ENCODE measurements around the gene CRYL1.
A peak's percentile ranks its signal among the peaks of the same experiment; 100 is the strongest.

CRYL1 gene

DNA sequence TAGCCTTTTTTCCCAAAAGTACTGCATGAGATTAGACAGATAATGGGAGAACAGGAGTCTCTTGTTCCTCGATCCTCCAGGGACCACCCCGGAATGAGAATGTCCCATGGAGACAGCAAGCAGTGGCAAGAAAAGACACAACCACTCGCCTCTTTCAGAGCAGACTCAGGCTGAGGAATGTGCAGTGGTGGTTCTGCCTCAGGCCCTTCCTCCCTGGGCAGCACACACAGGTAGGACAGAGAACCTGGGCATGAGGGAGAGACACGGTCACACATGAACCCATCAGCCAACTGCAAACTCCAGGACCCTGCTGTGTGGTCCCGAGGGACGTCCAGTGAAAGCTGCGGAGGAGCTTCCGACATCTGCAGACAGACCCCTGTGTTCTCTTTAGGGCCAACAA is 31.0 kb downstream of the CRYL1 start:
- DNase-seq = no peak

DNA sequence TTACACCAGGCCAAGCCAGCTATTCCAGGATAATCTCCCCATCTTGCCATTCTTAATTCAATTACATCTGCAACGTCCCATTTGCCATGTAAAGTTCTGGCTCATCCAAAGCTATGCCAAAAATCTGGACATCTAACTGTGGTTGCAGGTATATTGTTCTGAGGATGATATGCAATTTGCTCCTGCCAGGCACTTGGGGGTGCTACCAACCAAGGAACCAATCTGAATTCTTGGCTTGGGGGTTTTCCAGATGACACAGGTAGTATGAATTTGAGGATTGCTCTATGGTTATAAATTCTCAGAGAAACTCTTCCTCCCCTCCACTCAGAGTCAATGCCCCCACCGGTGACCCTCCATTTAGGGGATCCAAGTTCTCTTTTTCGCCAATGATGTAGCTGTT is 33.0 kb downstream of the CRYL1 start:
- peak in 1 of 5 donors; percentile 19 for DNase-seq

DNA sequence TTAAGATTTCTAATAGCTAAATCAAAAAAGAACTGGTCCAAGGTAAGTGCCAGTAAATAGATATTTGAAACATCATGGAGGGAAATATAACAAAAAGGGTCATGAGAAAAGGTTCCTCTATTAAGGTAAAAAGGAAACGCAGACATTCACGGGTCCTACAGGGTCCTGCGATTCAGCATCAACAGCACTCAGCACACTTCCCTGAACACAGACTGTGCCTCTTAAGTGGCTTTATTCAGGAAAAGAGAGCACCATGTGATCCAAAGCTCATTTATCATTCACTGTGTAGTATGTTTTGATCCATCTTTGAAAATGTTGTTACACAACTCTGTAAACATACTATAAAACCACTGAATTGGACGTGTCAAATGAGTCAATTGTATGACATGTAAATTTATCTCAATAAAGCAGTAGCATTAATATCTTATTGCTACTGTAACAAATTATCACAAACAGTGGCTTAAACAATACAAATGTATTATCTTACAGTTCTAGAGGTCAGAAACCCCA is 33.7 kb downstream of the CRYL1 start:
- DNase-seq = no peak

DNA sequence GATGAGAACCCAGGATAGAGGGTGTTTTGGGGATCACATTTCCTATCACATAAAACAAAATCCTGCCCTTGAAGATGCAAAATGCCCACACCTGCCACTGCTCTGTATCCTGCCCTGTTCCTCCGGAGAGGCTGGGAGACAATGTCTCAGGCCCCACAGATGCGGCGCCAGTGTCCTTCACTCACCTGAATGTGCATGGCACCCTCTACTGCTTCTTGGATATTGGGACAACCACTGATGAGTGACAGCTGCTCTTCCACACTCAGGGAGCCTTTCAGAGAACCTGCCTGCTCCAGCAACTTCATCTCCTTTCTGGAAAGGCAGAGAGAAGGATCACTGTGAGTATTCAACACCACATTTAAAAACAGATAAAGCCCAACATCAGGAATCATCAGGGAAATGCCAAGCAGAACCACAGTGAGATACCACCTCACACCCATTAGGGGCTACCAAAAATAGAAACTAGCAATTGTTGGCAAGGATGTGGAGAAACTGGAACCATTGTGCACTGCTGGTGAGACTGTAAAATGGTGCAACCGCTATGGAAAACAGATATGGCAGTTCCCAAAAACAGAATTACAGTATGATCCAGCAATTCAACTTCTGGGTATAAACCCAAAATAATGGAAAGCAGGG is 36.4 kb downstream of the CRYL1 start:
- peak in 2 of 5 donors; percentile 37 to 41 for DNase-seq

DNA sequence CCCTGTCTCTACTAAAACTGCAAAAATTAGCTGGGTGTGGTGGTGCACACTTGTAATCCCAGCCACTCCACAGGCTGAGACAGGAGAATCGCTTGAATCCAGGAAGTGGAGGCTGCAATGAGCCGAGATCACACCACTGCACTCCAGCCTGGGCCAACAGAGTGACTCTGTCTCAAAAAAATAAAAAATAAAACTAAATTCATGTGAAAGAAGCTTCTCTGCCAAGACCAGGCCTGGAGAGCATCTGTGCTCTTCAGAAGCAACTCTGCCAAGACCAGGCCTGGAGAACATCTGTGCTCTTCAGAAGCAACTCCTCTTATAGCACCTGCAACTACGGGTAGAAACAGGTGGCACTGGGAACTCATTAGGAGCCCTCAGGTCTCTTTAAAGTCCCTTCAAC is 37.7 kb downstream of the CRYL1 start:
- DNase-seq = no peak

DNA sequence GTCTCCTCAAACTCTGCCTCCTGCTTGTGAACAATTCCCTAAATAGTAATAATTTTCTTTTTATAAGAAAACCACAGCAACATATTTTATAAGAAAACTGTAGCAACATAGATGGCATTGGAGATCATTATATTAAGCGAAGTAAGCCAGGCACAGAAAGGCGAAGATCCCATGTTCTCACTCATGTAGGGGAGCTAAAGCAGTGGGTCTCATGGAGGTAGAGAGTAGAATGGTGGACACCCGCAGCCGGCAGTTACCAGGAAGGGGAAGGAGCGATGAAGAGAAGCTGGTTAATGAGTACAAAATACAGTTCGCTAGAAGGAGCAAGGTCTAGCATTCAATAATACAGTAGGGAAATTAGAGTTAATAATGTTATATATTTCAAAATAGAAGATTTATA is 42.9 kb downstream of the CRYL1 start:
- no peak for DNase-seq

DNA sequence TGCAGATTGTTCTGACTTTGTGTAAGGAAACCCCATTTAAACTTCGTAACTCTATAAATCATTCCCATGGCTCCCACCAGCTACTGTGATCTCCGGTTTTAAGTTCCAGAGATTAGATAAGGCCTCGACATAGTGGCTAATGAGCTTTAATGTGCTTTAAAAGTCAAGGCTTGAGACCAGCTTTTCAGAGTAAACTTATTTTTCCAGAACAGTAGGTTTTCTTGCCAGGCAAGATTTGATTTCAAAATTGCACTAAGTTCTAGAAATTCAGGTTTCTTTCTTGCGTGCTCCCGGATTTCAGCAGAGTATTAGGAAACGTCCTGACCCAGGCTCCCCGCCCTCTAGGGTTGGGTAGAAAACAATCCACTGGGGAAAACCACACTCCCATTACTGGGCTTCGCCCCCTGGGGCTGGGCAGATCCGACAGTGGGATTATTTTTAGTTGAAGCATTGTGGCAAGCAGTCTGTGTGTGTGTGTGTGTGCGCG is 43.3 kb downstream of the CRYL1 start:
- DNase-seq = no peak

DNA sequence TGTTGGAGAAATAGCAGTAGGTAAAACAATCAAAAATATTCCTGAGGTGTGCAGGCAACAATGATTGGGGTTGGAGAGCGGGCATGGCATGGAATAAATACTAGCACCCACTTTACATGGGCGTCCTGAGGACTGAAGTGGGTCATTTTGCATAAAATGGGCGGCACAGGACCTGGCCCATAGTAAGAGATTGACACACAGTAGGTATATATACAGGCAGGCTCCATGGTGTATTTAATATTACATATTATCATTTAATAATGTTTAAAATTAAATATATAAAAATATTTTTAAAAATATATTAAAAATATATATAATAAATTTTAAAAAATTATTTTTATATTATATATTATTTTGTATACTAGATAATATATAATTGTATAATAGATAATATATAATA is 48.3 kb downstream of the CRYL1 start:
- no peak for DNase-seq

DNA sequence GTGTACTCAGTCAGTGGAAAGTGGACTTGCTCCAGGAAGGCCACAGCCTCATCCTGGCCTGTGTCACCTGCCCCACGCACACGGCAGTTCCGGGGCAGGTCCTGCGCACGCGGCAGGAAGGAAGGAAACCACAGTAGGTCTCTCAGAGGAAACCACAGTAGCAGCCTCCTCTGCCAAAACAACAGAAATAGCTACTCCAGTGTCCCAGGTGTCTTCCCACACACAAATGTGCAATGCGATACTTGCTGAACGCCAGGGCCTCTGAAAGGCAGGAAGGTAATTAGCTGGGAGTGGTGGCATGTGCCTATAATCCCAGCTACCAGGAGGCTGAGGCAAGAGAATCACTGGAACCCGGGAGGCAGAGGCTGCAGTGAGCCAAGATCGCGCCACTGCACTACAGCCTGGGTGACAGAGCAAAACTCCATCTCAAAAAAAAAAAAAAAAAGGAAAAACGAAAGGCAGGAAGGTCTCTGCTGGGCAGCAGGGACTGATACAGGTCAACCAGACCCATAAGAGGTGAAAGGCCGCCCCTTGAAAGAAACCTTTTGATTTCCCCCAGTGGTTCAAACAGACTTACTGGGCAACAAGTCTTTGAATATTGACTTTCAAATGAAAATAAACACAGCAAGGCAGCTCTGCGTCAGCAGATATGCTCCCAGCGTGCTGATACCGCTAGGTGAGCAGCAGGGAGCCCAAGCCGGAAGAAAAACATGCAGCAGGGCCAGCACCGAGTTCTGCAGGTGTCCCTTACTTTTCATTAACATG is 49.5 kb downstream of the CRYL1 start:
- peak; percentile 35 to 93 (median 57) for DNase-seq

DNA sequence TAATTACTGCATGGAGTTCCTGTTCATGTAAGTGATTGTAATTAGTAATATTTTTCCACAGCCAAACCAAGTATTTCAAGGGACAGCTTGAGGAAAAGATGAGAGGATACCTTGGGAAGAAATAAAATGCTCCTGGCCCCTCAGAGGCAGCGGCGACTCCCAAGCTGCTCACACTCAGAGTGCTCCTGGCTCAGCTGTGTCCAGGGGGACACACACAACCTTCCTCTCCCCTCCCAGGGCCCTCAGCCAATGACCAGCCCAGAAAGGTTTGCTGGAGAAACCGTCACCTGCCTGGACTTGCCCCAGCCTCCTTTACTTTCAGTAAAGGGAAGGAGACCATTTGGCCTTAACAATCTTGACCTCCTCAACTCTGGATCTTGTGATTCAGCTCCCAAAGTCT is 51.1 kb downstream of the CRYL1 start:
- no peak for DNase-seq

DNA sequence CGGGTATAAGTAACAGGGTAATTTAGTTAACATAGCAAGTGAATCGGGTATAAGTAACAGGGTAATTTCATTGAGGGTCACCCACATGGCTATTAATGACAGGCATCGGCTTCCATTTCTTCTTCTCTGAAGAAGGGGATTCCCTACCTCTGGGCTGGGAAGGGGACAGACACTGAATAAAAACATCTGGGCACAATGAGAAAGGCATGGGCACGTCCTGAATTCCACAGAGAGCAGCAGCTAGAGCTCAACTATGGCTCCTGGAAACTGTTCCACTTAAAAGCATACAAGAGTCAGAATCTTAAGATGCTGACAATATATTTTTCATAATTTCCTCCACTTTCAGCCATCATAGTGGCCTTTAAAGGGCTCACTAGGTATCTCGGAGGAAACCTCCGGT is 51.8 kb downstream of the CRYL1 start:
- no peak for DNase-seq

DNA sequence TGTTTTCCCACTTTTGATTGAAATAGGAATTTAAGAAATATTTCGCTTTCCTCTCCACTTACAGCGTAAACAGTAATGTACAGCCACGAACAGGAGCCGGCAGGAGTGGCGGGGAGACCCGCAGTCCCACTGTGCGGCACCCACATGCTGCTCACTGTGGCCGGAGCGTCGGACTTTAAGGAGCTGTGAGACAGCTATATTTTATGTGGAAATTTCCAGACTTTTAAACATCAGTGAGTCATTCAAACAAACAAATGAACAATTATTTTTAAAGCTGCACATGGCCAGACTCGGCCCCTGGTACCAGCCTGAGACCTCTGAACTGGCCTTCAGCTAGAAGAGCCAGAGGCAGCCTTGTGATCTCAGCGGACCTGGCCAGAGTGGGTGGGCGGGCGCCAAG is 52.5 kb downstream of the CRYL1 start:
- no peak for DNase-seq

DNA sequence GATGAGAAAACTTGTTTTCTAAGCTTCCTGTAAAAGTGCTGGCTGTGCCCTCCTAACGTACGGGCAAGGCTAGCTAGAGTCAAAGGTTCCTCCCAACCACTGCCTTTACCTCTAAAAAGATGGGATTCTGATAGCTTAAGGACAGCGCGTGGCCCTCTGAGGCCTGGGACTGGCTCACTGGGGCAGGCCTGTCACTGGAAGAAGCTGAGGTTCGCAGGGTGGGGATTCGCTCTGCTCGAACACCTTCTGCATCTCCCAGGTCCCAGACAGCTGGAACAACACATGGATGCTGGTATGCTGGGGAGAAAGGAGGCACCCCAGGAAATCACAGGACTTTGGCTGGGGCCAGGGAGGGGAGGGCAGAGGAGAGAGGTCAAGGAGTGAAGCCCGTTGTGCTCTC is 53.1 kb downstream of the CRYL1 start:
- no peak for DNase-seq

DNA sequence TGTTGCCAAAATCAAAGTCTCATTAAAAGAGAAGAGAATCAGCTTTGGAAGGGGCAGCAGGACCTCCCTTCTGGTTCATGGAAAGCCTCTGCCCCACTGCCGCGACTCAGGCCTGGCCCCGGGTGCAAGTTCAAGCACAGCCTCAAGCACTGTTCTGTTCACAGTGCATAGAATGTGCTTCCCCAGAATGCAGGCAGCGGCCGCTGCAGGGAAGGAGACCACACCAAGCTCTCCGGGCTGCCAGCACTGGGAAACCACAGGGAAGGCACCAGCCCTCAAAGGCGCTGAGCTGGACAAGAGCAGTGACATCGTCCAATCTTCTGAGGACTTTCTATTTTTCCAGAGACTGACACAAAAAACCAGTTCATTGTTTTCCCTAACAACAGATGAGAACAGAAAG is 55.5 kb downstream of the CRYL1 start:
- DNase-seq = no peak

DNA sequence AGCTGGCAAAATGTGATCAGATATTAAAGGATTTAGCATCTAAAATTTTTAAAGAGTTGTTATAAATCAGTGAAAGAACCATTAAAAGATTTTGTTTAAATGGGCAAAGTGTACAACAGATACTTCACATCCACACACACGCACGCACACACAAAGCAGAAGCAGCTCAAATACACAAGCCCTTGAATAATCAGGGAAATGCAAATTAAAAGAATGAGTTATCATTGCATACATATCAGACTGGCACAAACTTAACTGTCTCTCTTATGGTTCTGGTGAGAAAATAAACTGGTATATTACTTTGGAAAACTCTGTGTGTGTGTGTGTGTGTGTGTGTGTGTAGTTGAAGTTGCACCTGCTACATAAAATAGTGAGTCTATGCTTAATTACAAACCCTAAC is 59.3 kb downstream of the CRYL1 start:
- DNase-seq = no peak

DNA sequence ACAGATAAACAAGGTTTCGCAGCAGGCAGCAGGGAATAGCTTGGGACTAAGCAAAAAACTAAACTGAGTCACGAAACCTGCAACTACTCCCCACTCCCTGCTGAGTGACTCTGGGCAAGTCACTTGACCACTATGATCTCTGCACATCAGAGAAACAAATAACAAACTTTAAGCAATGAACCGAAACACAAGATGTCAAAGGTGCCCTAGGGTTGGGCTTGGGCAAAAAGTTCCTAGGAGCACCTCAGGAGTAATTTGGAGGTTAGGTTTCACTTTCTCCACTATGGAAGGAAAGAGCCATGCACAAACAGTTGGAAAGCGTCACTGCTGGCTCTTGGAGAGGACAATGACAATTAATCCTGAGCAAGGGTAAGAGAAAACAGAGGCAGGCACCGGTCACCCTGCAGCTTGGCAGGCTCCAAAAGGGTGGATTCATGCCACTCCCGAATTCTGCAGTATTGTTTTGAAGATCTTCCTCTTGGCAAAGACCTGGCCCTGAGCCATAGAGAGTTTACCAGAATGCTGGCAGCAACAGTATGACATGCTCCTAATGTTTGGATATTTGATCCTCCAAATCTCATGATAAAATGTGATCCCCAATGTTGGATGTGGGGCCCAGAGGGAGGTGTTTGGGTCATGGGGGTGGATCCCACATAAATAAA is 60.3 kb downstream of the CRYL1 start:
- no peak for DNase-seq

DNA sequence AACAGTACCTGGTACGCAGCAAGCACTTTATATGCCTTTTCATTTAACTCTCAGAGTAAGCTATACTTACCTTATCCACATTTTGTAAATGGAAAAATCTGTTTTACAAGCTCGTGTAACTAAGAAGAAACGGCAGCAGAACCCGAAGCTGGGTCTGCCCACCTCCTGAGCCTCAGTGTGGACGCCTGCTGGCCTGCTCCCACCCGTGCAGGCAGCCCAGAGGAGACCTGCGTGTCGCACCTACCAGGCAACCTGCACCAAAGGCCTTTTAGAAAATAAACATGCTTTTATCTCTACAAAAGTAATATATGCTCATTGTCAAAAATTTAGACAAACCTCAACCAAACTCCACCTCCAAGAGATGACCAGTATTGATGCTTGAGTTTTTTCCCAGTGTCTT is 62.7 kb downstream of the CRYL1 start:
- no peak for DNase-seq

DNA sequence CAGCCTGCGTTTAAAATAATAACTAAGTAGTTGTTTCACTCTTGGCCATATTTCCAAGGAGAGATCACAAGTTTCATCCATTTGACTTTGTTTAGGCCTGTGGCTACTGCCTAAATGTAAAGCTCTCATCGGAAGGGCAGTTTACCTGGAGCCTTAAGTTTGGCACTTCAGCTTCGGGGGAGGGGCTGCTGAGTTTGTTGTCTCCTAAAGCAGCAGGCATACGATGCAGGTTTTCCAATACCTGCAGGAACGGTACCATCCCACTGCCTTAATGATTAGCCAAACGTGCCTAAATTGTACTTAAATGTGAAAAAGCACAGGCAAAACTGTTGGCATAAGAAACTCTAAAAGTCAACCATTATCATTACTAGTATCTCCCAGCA is 63.1 kb downstream of the CRYL1 start:
- no peak for DNase-seq

DNA sequence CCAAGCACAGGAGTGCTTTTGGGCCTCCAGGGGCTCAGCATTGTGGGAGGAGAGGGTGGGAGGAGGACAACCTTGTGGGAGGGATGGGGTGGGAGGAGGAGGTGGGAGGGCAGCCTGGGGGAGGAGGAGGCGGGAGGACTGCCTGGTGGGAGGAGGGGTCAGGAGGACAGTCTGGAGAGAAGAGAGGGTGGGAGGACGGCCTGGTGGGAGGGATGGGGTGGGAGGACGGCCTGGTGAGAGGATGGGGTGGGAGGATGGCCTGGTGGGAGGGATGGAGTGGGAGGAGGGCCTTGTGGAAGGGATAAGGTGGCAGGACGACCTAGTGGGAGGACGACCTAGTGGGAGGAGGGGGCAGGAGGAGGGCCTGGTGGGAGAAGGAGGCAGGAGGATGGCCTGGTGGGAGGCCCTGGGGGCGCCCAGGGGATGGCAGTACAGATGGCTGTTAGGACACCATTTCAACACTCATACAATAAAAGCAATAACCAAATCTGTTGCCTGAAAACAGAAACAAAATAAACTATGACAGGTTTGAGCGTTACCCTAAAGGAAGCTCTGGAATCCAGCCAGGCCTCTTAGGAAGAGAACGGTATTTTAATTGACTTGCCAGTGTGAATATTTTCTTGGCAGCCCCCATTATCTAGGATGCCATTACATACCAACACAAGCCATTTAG is 63.7 kb downstream of the CRYL1 start:
- DNase-seq = no peak

DNA sequence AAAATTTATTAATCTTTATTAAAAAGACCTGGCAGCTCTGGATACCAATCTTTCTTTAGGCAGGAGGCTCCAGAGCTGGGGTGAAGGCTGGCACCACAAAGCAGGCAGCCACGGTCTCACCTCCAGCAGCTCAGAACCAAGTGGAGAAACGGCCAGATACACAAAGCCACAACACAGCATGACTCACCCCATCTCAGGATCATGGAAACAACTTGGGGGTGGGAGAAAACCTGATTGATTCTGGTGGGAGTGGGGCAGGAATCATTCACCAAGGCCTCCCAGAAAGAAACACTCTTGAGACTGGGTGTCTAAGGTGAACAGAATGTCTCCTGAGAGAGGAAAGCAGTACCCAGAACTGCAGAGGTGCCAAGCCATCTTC is 64.2 kb downstream of the CRYL1 start:
- DNase-seq = no peak

DNA sequence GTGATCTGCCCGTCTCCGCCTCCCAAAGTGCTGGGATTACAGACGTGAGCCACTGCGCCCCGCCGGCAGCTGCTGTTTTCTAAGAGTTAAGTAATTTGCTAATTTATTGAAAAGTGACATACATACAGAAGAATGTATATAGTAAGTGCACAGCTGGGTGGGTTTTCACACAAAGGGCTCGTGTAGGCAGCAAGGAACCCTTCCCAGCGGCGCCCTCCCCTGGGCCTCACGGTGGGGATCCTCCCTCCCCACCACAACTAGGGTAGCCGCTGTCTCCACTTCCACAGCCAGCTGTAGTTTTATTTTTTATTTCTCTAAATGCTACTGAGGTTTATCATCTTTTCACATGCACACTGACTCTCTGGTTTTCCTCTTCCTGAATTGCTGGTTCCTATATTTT is 64.9 kb downstream of the CRYL1 start:
- no peak for DNase-seq

DNA sequence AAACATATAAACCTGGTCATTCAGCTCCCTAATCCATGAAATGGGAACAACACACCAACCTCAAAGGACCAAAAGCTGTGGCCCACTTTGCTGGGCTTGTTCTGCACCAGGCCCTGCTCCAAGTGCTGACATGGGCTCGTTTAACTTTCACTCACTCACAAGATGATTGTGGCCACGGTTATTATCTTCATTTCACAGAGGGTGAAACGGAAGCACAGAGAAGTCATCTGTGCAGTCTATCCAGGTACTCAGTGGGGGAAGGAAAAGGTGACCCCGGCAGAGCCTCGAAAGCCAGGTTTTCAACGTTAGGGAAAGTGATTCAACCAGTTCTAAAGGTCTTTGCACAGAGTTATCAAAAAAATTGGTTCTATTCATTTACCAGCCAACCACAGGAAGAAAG is 68.0 kb downstream of the CRYL1 start:
- no peak for DNase-seq

DNA sequence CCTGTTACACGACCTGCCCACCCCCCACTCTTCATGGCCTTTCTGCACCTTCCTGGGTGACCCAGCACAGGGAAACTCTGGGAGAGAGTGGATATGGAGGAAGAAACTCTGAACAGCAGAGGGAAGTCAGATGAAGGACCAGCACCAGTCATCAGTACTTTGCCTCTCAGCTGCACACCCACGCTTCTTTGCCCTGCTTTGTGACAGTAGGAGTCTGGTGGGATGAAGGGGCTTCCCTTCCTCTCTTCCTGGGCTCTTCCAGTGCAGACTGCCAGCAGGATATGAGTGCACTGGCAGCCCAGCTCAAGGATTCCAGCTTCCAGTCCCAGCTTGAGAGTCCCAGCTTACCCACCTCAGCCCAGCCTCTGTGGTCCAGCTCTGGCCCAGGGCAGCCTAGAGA is 68.9 kb downstream of the CRYL1 start:
- DNase-seq = no peak

Measured in T-helper 1 cell (primary cell).